ENCODE measurements around the gene PTH. TPM values are rescaled to one million over a fixed set of nuclear protein-coding genes. Genes with fewer than 3 reads are reported as not detected.

Gene PTH
- polyA plus RNA-seq (ENCODE audit: low read depth in 6 of 6), result not detected

DNA sequence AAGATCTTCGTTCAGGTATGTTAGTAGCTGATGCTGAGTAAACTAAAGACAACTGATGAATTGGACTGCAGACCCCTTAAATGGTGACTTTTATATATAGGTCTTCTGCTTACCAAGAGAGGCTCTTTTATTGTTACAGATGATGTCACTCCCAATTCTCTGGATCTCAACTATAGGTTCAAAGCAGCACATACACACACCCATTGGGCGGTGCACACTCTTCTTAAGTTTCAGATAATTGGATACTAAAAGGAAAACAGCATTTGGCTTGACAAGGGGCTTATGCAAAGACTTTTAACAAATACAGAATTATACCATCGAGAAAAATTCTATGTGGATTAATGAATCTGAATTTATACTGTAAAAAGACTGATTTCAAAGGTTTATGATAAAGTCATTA lies at the start of gene PTH:
Gene PTH (minus strand): TSS at position 69 of the 400 bp plus-strand sequence. CDS start 3,142 bp downstream, outside the sequence.
- Mint-ChIP-seq H3K27me3 (peaks cover 26 to 41% (median 33%) of the 10 kb centered on the region in 3 donors), H3K9me3 (peaks cover 0 to 3% (median 0%) of the 10 kb centered on the region in 7 donors), H3K27ac (no peak within 1 kb of the TSS), H3K4me1 (no peaks in the 10 kb centered on the region), H3K36me3 (no peaks in the 10 kb centered on the region), H3K4me3 (no peak within 1 kb of the TSS)
- no peak for DNase-seq
- ATAC-seq (ENCODE audit: low read depth in 2 of 2), result no peak

DNA sequence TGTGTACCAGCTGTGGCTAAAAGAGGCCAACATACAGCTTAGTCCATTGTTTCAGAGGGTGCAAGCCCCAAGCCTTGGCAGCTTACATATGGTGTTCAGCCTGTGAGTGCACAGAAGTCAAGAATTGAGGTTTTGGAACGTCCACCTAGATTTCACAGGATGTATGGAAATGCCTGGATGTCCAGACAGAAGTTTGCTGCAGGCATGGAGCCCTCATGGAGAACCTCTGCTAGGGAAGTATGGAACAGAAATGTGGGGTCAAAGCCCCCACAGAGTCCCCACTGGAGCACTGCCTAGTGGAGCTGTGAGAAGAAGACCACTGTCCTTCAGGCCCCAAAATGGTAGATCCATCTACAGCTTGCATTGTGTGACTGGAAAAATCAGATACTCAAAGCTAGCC lies 42.2 kb upstream of the PTH start:
- no peak overlapping the region for H3K4me3 Mint-ChIP-seq
- no peak overlapping the region for H3K27ac Mint-ChIP-seq
- peaks cover 0 to 5% (median 4%) of the 10 kb centered on the region in 3 donors for H3K27me3 Mint-ChIP-seq
- peaks cover 16 to 20% of the 10 kb centered on the region in 2 donors for H3K36me3 Mint-ChIP-seq
- no peak for DNase-seq
- peaks cover 26 to 57% (median 31%) of the 10 kb centered on the region in 7 donors for H3K9me3 Mint-ChIP-seq
- ATAC-seq (ENCODE audit: low read depth in 2 of 2), result no peak
- no peaks in the 10 kb centered on the region for H3K4me1 Mint-ChIP-seq

DNA sequence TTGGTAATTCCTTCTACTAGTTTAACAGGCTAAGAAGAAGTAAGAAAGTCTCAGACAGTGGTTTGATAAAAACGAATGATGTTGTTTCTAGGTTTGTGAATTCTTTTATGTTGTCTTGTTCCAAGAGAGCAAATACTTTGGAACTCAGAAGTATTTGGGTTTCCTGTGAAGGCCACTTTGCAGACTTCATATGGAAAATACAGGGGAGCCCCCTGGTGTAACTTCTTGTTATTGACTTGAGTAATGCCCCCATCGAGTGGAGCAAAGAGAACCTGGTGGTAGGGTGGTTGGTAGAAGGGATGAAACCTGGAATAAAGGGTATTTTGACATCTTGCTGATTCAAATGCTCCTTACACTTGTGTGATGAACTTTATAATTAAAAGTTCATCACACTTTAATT lies 40.0 kb upstream of the PTH start:
- H3K4me3 Mint-ChIP-seq, result no peak overlapping the region

DNA sequence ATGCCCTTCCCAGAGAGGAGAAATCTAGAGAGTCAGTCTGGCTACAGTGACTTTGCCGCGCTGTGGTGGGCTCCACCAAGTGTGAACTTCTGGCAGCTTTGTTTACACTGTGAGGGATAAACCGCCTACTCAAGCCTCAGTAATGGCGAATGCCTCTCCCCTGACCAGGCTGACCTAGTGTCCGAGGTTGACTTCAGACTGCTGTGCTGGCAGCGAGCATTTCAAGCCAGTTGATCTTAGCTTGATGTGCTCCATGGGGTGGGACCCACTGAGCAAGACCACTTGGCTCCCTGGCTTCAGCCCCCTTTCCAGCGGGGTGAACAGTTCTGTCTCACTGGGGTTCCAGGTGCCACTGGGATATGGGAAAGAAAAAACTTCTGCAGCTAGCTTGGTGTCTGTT lies 38.6 kb upstream of the PTH start:
- Mint-ChIP-seq H3K27me3 (peaks cover 0 to 7% (median 6%) of the 10 kb centered on the region in 3 donors), H3K36me3 (peaks cover 9 to 20% of the 10 kb centered on the region in 2 donors), H3K4me1 (no peaks in the 10 kb centered on the region), H3K4me3 (no peak overlapping the region), H3K27ac (no peak overlapping the region), H3K9me3 (peaks cover 18 to 43% (median 28%) of the 10 kb centered on the region in 7 donors)
- no peak for DNase-seq
- no peak for ATAC-seq (ENCODE audit: low read depth in 2 of 2)

More for the DNA sequence above, 40.0 kb upstream of the PTH start:
- no peak overlapping the region for H3K27ac Mint-ChIP-seq
- no peak for DNase-seq
- ATAC-seq (ENCODE audit: low read depth in 2 of 2), result no peak
- no peaks in the 10 kb centered on the region for H3K4me1 Mint-ChIP-seq
- peaks cover 22 to 54% (median 28%) of the 10 kb centered on the region in 7 donors for H3K9me3 Mint-ChIP-seq
- H3K27me3 Mint-ChIP-seq, result peaks cover 0 to 7% (median 6%) of the 10 kb centered on the region in 3 donors
- peaks cover 9 to 20% of the 10 kb centered on the region in 2 donors for H3K36me3 Mint-ChIP-seq

DNA sequence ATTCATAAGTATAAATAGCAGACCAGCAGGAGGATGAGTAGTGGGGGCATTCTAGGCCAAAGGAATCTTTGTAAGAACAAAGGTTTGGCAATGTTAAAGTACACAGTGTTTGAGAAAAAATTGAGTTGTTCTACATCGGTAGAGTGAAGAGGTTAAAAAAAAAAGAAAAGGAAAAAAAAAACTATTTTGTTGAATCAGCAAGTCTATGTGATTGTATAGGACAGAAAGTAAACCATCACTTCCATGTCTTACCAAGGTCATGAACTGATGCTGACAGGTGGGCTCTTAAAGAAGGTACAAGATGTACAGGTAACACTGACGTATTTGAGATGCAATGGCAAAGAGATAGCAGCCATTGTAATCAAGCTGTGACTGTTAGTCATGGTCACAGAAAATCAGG lies 29.5 kb upstream of the PTH start:
- Mint-ChIP-seq H3K27ac (no peak overlapping the region), H3K4me3 (no peak overlapping the region), H3K36me3 (no peaks in the 10 kb centered on the region), H3K4me1 (no peaks in the 10 kb centered on the region), H3K9me3 (peaks cover 0 to 8% (median 6%) of the 10 kb centered on the region in 7 donors), H3K27me3 (peaks cover 0 to 14% (median 4%) of the 10 kb centered on the region in 3 donors)
- ATAC-seq (ENCODE audit: low read depth in 2 of 2) (no peak), DNase-seq (no peak)

DNA sequence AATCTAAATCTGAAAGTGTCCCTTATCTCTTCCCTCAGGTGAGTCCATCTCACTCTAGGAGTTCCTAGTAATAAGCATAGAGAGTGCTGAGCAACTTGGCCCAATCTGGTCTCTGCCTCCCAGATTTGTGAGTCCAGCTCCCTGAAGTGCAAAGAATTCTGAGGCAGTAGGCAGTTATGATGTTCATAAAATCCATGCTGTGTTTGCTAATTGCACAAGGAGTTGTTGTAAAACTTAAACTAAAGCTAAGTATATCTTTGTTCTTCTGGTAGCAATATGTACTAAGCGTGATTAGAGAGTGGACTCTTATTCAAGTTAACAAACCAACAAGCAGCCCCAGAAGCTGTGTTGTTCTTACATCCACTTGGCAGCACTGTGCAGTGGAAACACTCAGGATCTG lies 7.6 kb upstream of the PTH start:
- Mint-ChIP-seq H3K4me3 (no peak overlapping the region), H3K36me3 (no peaks in the 10 kb centered on the region), H3K9me3 (peaks cover 0 to 3% (median 0%) of the 10 kb centered on the region in 7 donors), H3K27ac (no peak overlapping the region), H3K27me3 (peaks cover 28 to 41% (median 37%) of the 10 kb centered on the region in 3 donors), H3K4me1 (no peaks in the 10 kb centered on the region)
- DNase-seq (no peak), ATAC-seq (ENCODE audit: low read depth in 2 of 2) (no peak)

DNA sequence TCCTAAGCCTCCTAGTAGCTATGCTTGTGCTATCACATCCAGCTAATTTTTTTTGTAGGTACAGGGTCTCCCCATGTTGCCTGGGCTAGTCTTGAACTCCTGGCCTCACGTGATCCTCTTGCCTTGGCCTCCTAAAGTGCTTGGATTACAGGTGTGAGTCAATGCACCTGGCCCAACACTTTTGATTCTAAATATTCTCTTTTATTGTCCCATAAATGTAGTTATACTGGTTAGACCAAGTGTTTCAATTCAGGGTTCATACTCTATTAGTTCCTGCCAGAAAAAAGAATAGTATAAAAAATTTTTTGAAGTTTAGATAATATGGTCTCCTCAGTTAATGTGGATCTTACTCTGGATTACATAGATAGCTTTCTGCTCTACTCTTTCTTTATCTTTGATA lies 6.7 kb upstream of the PTH start:
- DNase-seq (no peak), ATAC-seq (ENCODE audit: low read depth in 2 of 2) (no peak)
- Mint-ChIP-seq H3K36me3 (no peaks in the 10 kb centered on the region), H3K27ac (no peak overlapping the region), H3K4me3 (no peak overlapping the region), H3K27me3 (peaks cover 34 to 45% (median 40%) of the 10 kb centered on the region in 3 donors), H3K9me3 (peaks cover 0 to 6% (median 0%) of the 10 kb centered on the region in 7 donors), H3K4me1 (no peaks in the 10 kb centered on the region)

DNA sequence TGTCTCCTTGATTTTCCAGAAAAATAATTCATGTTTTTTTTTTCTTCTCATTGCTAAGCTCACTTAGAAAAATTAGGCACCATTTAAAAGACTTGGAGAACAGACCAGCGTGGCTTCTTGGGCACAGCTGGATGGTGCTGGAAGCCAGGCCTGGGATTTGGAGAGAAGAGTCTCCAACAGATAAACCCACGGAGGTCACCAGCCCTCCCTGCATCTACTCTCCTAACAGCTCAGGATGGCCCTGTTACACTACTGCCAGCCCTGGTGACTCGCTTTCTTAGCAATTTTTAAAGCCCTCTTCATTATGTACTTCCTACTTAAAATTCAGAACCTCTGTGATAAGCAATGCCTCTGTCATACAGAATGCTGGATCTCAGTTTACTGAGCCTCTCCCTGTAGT lies 1.7 kb downstream of the PTH start:
- Mint-ChIP-seq H3K27ac (no peak overlapping the region), H3K9me3 (peaks cover 0 to 3% (median 0%) of the 10 kb centered on the region in 7 donors), H3K27me3 (peaks cover 18 to 35% (median 21%) of the 10 kb centered on the region in 3 donors), H3K4me1 (no peaks in the 10 kb centered on the region), H3K4me3 (no peak overlapping the region), H3K36me3 (no peaks in the 10 kb centered on the region)
- no peak for ATAC-seq (ENCODE audit: low read depth in 2 of 2)
- no peak for DNase-seq

DNA sequence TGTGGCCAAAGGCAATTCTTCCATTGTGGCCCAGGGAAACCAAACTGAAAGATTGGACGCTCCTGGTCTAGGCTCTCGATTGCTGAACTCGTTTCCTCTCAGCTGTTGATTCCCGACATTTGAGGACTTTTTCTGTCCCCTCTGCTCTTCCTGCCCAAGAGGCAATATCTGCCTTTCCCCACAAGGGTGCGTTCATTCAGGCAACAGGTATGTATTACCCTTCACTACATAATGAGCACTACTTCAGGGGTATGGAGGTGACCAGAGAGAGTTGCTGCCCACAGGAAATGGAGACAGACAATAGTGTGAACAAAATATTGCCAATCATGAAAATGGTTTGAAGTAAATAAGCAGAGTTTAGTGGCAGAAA lies 8.2 kb downstream of the PTH start:
- peak; percentile 68 to 69 for ATAC-seq (ENCODE audit: low read depth in 2 of 2)
- Mint-ChIP-seq H3K27me3 (peaks cover 7 to 26% (median 9%) of the 10 kb centered on the region in 3 donors), H3K4me1 (peaks cover 0 to 6% (median 2%) of the 10 kb centered on the region in 3 donors), H3K4me3 (peak overlapping the region; percentile 41 to 92 (median 80)), H3K27ac (peak overlapping the region in 2 of 6 donors; percentile 39 to 51), H3K36me3 (peaks cover 0 to 6% of the 10 kb centered on the region in 2 donors), H3K9me3 (peaks cover 0 to 29% (median 11%) of the 10 kb centered on the region in 7 donors)
- DNase-seq, result peak; percentile 12

DNA sequence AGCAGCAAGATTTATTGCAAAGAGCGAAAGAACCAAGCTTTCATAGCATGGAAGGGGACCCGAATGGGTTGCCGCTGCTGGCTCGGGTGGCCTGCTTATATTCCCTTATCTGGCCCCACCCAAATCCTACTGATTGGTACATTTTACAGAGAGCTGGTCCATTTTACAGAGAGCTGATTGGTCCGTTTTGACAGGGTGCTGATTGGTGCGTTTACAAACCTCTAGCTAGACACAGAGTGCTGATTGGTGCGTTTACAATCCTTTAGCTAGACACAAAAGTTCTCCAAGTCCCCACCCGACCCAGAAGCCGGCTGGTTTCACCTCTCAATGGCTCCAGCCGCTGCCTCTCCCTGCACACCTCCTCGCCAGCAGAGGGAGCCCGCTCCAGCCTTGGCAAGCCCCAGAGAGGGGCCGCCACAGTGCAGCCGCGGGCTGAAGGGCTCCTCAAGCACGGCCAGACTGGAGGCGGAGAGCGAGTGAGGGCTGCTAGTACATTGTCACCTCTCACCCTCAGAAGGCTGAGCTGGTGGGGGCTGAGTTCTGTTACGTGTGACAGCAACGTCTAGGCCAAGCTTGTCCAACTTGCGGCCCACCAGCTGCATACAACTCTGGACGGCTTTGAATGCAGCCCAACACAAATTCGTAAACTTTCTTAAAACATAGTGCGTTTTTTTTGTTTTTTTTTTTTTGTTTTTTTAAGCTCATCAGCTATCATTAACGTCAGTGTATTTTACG lies 8.7 kb downstream of the PTH start:
- Mint-ChIP-seq H3K36me3 (peaks cover 0 to 6% of the 10 kb centered on the region in 2 donors), H3K4me3 (peak overlapping the region; percentile 41 to 92 (median 80)), H3K4me1 (peaks cover 0 to 6% (median 2%) of the 10 kb centered on the region in 3 donors), H3K27me3 (peaks cover 7 to 32% (median 13%) of the 10 kb centered on the region in 3 donors), H3K27ac (peak overlapping the region in 1 of 6 donors; percentile 39), H3K9me3 (peaks cover 0 to 29% (median 11%) of the 10 kb centered on the region in 7 donors)
- peak; percentile 67 for DNase-seq
- peak; percentile 94 to 95 for ATAC-seq (ENCODE audit: low read depth in 2 of 2)

DNA sequence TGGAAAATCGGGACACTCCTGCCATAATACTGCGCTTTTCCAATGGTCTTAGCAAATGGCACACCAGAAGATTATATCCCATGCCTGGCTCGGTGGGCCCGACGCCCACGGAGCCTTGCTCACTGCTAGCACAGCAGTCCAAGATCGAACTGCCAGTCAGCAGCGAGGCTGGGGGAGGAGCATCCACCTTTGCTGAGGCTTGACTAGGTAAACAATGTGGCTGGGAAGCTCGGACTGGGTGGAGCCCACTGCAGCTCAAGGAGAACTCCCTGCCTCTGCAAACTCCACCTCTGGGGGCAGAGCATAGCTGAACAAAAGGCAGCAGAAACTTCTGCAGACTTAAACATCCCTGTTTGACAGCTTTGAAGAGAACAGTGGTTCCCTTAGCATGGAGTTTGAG lies 15.6 kb downstream of the PTH start:
- peaks cover 0 to 6% of the 10 kb centered on the region in 2 donors for H3K36me3 Mint-ChIP-seq
- no peaks in the 10 kb centered on the region for H3K4me1 Mint-ChIP-seq
- peaks cover 6 to 51% (median 49%) of the 10 kb centered on the region in 3 donors for H3K27me3 Mint-ChIP-seq
- H3K9me3 Mint-ChIP-seq, result peaks cover 0 to 33% (median 8%) of the 10 kb centered on the region in 7 donors
- no peak overlapping the region for H3K27ac Mint-ChIP-seq
- H3K4me3 Mint-ChIP-seq, result no peak overlapping the region
- ATAC-seq (ENCODE audit: low read depth in 2 of 2), result no peak
- DNase-seq, result no peak

DNA sequence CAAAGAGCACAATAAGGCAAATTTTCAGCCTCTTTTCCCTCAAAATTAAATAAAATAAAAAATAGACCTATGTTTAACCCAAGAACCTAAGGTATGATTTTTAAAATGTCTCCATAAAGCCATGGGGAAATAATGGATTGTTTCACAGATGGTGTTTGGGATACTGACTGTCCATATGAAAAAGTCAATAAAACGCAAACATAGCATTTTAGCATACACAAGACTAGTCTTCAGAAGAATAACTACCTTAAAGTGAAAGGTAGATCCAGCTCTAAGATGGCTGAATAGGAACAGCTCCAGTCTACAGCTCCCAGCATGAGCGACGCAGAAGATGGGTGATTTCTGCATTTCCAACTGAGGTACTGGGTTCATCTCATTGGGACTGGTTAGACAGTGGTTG lies 16.1 kb downstream of the PTH start:
- no peaks in the 10 kb centered on the region for H3K4me1 Mint-ChIP-seq
- H3K27me3 Mint-ChIP-seq, result peaks cover 8 to 54% (median 51%) of the 10 kb centered on the region in 3 donors

DNA sequence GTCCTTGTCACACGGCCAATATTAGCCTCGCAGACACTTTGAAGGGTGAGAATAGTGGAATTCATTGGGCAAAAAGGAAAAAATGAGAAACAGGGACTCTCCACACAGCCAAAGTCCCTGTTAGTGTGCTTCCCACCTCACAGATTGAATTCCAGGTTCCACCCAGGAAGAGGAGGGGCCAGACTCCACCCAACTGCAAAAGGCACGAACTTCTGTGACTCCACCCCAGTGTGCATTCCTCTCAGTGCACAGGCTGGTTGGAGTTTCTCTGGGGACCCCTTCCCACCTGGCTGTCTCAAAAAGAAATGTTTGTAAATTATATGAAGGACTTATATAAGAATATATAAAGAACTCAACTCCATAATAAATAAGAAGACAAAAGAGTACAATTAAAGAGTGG lies 20.7 kb downstream of the PTH start:
- Mint-ChIP-seq H3K27me3 (peaks cover 22 to 55% (median 39%) of the 10 kb centered on the region in 3 donors), H3K4me1 (no peaks in the 10 kb centered on the region), H3K4me3 (no peak overlapping the region), H3K27ac (no peak overlapping the region), H3K36me3 (no peaks in the 10 kb centered on the region), H3K9me3 (peaks cover 0 to 2% (median 0%) of the 10 kb centered on the region in 7 donors)
- ATAC-seq (ENCODE audit: low read depth in 2 of 2) (no peak), DNase-seq (no peak)

More for the DNA sequence above, 16.1 kb downstream of the PTH start:
- Mint-ChIP-seq H3K27ac (no peak overlapping the region), H3K9me3 (peaks cover 0 to 27% (median 8%) of the 10 kb centered on the region in 7 donors), H3K4me3 (no peak overlapping the region), H3K36me3 (peaks cover 0 to 6% of the 10 kb centered on the region in 2 donors)
- ATAC-seq (ENCODE audit: low read depth in 2 of 2), result no peak
- no peak for DNase-seq
